ENCODE measurements around the gene VWDE. TPM values are rescaled to one million over a fixed set of nuclear protein-coding genes. Genes with fewer than 3 reads are reported as not detected.

VWDE gene
- total and polyA plus RNA-seq, 10 of the 15 experiments (the other 5 are each of a cell fraction or from before 2014, with no cell fraction given), result 0.74 to 2.1 (median 1.3) TPM

GRCh38 chr7:12436126-12436525 is 32.5 kb upstream of the VWDE start:
- CTCF ChIA-PET, result interaction anchor here (1.5 to 4.4 kb wide), 3 partner anchors 23 to 57 kb away, joined by 3 to 32 read pairs (median 9); no protein-coding TSS in a partner anchor
- RAD21 ChIA-PET (ENCODE audit: unreplicated experiment), result interaction anchor here (2.2 kb wide), 1 partner anchor 52 kb away, joined by 7 read pairs; no protein-coding TSS in a partner anchor
- no peak overlapping the region for H2AFZ ChIP-seq (ENCODE audit: control insufficient read depth, low read depth, low read length)

More at GRCh38 chr7:12436126-12436525, 32.5 kb upstream of the VWDE start:
- DNase-seq (ENCODE audit: low read depth, low spot score) (no peak), FAIRE-seq (no peak), ATAC-seq (no peak)
- no peak for TF ChIP-seq RUNX3 (IDR thresholded peaks at IDR 0.05; ENCODE audit: low read length)
- TF ChIP-seq SMARCA5 (IDR thresholded peaks at IDR 0.05), result no peak
- TF ChIP-seq STAT3 (IDR thresholded peaks at IDR 0.05; ENCODE audit: low read depth, low read length), result no peak
- TF ChIP-seq MXI1 (IDR thresholded peaks at IDR 0.05; ENCODE audit: low read depth, low read length), result no peak
- TF ChIP-seq GATAD2B (conservative IDR thresholded peaks at IDR 0.05; ENCODE audit: low read depth), result no peak
- no peak for TF ChIP-seq BCLAF1 (IDR thresholded peaks at IDR 0.05)
- TF ChIP-seq SMAD1 (IDR thresholded peaks at IDR 0.05; ENCODE audit: low read depth, partially characterized antibody), result no peak
- TF ChIP-seq ASH2L (IDR thresholded peaks at IDR 0.05; ENCODE audit: borderline replicate concordance, low read depth), result no peak
- TF ChIP-seq NFIC (IDR thresholded peaks at IDR 0.05; ENCODE audit: low read depth, low read length), result no peak
- no peak for TF ChIP-seq POLR2AphosphoS2 (IDR thresholded peaks at IDR 0.05; ENCODE audit: low read depth, low read length)
- TF ChIP-seq PBX3 (IDR thresholded peaks at IDR 0.05; ENCODE audit: insufficient replicate concordance, low read depth, low read length), result no peak
- H3K4me1 ChIP-seq (ENCODE audit: control insufficient read depth, insufficient read depth, low read length), result no peaks in the 10 kb centered on the region
- H3K27ac ChIP-seq (ENCODE audit: control insufficient read depth, insufficient read depth), result no peak overlapping the region
- H3K4me2 ChIP-seq (ENCODE audit: control insufficient read depth, insufficient read depth), result no peak overlapping the region
- no peaks in the 10 kb centered on the region for H3K27me3 ChIP-seq (replicated peaks in 1 of 2; ENCODE audit: control insufficient read depth in 2 of 2, insufficient read depth in 2 of 2, low read length in 1 of 2)
- H3K79me2 ChIP-seq (ENCODE audit: control insufficient read depth, insufficient read depth, low read length), result no peaks in the 10 kb centered on the region
- H3K9ac ChIP-seq (ENCODE audit: control insufficient read depth, insufficient read depth, low read length), result no peak overlapping the region
- no peak overlapping the region for H3K4me3 ChIP-seq
- in situ Hi-C loops (cut with MboI) (no loop called here), intact Hi-C loops (cut with micrococcal nuclease; ENCODE audit: unreplicated experiment) (loop anchor here (10.0 kb wide), 1 partner anchor 59 kb away; no protein-coding TSS in a partner anchor)
- BruUV-seq (replicated peaks), result no TSS peak
- SMC1A ChIA-PET (ENCODE audit: uncharacterized antibody, unreplicated experiment), result interaction anchor here (1.0 to 1.9 kb wide), 4 partner anchors 16 to 59 kb away, joined by 3 to 6 read pairs (median 3); no protein-coding TSS in a partner anchor
- H4K20me1 ChIP-seq (ENCODE audit: control insufficient read depth, insufficient read depth), result no peaks in the 10 kb centered on the region
- no peaks in the 10 kb centered on the region for H3K36me3 ChIP-seq (ENCODE audit: control insufficient read depth in 2 of 2, insufficient read depth in 2 of 2, low read length in 1 of 2)
- H3K9me3 ChIP-seq (replicated peaks; ENCODE audit: control insufficient read depth, insufficient read depth, low read length), result no peaks in the 10 kb centered on the region
- POLR2A ChIA-PET, result no interaction called here

Data from GM12878 (cell line).